T-cell (primary cell): ENCODE data around the gene LAMC3. TPM values are rescaled to one million over a fixed set of nuclear protein-coding genes. Genes with fewer than 3 reads are reported as not detected.

Experiments
- ATAC-seq, 4 experiments: fragments of 200-7000 bp in 3 of 4; fragments of 150-1000 bp in 1 of 4; cut with Tn5 transposase; replicated peaks in 1 of 4; 1 replicate in 3 of 4; 2 replicates in 1 of 4; pipeline ENCODE4 v1.10.0; 2021; ENCODE audit warnings: moderate library complexity in 3 of 4, mild to moderate bottlenecking in 2 of 4, moderate number of reproducible peaks in 1 of 4
- CTCF ChIA-PET, 2 donors: fragments of 300-600 bp; sonication (Branson Sonifier 250); formaldehyde crosslinking; loops; one replicate each; lab custom pipeline; 2022; ENCODE audit warnings: antibody characterized with exemption in 2 of 2; lab: Charles Lee
- POLR2A ChIA-PET, 2 donors: fragments of 300-600 bp; sonication (Branson Sonifier 250); formaldehyde crosslinking; loops; one replicate each; lab custom pipeline; 2022; ENCODE audit warnings: antibody characterized with exemption in 2 of 2; lab: Charles Lee
- DNase-seq, 35 experiments: peaks; one replicate each; pipeline versions ENCODE4 v3.0.0 to v3.0.0-alpha.2; 2013 to 2023
- H3K27ac ChIP-seq: one replicate; pipeline ENCODE4 v1.5.1; 2013; ENCODE audit warnings: low read length
- H3K27me3 ChIP-seq, 2 experiments: replicated peaks in 1 of 2; 1 replicate in 1 of 2; 2 replicates in 1 of 2; pipeline versions ENCODE4 v1.6.1 to v1.7.0; 2013; ENCODE audit warnings: low read length in 1 of 2, mixed read lengths in 1 of 2; ENCODE audit not compliant: control insufficient read depth in 2 of 2, insufficient read depth in 2 of 2; ENCODE audit errors: extremely low read depth in 1 of 2
- H3K36me3 ChIP-seq, 2 donors: 1 replicate in 1 of 2; 2 replicates in 1 of 2; pipeline versions ENCODE4 v1.6.1 to v1.7.0; 2013; ENCODE audit warnings: low read length in 1 of 2; ENCODE audit not compliant: control insufficient read depth in 2 of 2, insufficient read depth in 1 of 2; ENCODE audit errors: extremely low read depth in 1 of 2
- H3K4me1 ChIP-seq, 2 experiments: 1 replicate in 1 of 2; 2 replicates in 1 of 2; pipeline versions ENCODE4 v1.6.1 to v1.7.0; 2013; ENCODE audit warnings: low read length in 2 of 2, mixed read lengths in 1 of 2; ENCODE audit not compliant: insufficient read depth in 2 of 2, control insufficient read depth in 1 of 2; ENCODE audit errors: extremely low read depth in 1 of 2
- H3K4me3 ChIP-seq, 2 donors: 1 replicate in 1 of 2; 2 replicates in 1 of 2; pipeline versions ENCODE4 v1.5.1 to v1.7.0; 2013; ENCODE audit warnings: mild to moderate bottlenecking in 2 of 2, low read length in 1 of 2, moderate library complexity in 1 of 2; ENCODE audit not compliant: control insufficient read depth in 1 of 2; ENCODE audit errors: extremely low read depth in 1 of 2
- H3K9me3 ChIP-seq: 2 replicates; pipeline ENCODE4 v1.7.0; 2013
- H3K27ac Mint-ChIP-seq, 2 donors: one replicate each; pipeline ENCODE4 v1.8.0; 2020 to 2021; ENCODE audit warnings: mild to moderate bottlenecking in 2 of 2, mixed read lengths in 2 of 2
- H3K27me3 Mint-ChIP-seq, 2 donors: one replicate each; pipeline ENCODE4 v1.8.0; 2021 to 2022; ENCODE audit warnings: mixed read lengths in 2 of 2
- H3K36me3 Mint-ChIP-seq: one replicate; pipeline ENCODE4 v1.8.0; 2021; ENCODE audit warnings: mixed read lengths
- H3K4me1 Mint-ChIP-seq, 3 donors: one replicate each; pipeline ENCODE4 v1.8.0; 2020 to 2022; ENCODE audit warnings: mixed read lengths in 3 of 3, mild to moderate bottlenecking in 1 of 3
- H3K4me3 Mint-ChIP-seq, 3 donors: one replicate each; pipeline ENCODE4 v1.8.0; 2020 to 2022; ENCODE audit warnings: mild to moderate bottlenecking in 3 of 3, mixed read lengths in 3 of 3, moderate library complexity in 3 of 3
- H3K9me3 Mint-ChIP-seq, 3 donors: one replicate each; pipeline ENCODE4 v1.8.0; 2020 to 2022; ENCODE audit warnings: mixed read lengths in 3 of 3
- WGBS: methylation state at CpG from one replicate; pipeline ENCODE4 v1.1.5; 2013; ENCODE audit warnings: missing lambda C conversion rate; ENCODE audit not compliant: insufficient coverage; 5-methylcytosine and 5-hydroxymethylcytosine counted together
- total RNA-seq, 35 experiments: library from RNA in 6 of 35; stranded (reverse) in 6 of 35; fragments of 120-200 nt in 1 of 35; gene quantifications; one replicate each; pipeline versions ENCODE4 v1.2.1 to v1.2.4 and lab custom pipeline; 2013 to 2026

The LAMC3 gene
- total RNA-seq, 5 donors from 2014 or later (not counting 1 experiment from before 2014, with no cell fraction given): 0.35 to 3.7 (median 1.8) TPM

GRCh38 chr9:131082774-131083512 lies 74.0 kb downstream of the LAMC3 start:
- ChIA-PET POLR2A (no interaction called here), CTCF (no interaction called here)
- Histone ChIP-seq H3K27me3 (peaks cover 0 to 17% of the 10 kb centered on the region in 2 experiments), H3K27ac (no peak overlapping the region), H3K9me3 (no peaks in the 10 kb centered on the region), H3K4me1 (no peaks in the 10 kb centered on the region), H3K4me3 (no peak overlapping the region), H3K36me3 (no peaks in the 10 kb centered on the region)
- Mint-ChIP-seq H3K27ac (no peak overlapping the region), H3K9me3 (no peaks in the 10 kb centered on the region), H3K4me3 (no peak overlapping the region), H3K4me1 (no peaks in the 10 kb centered on the region), H3K36me3 (no peaks in the 10 kb centered on the region), H3K27me3 (peaks cover 0 to 3% of the 10 kb centered on the region in 2 donors)
- WGBS: 63% methylated on average over 8 of the region's 11 CpGs
- no peak for ATAC-seq
- DNase-seq: no peak

- Mint-ChIP-seq H3K4me1 (no peaks in the 10 kb centered on the region), H3K4me3 (no peak overlapping the region), H3K27ac (no peak overlapping the region), H3K36me3 (no peaks in the 10 kb centered on the region), H3K9me3 (no peaks in the 10 kb centered on the region), H3K27me3 (peaks cover 0 to 3% of the 10 kb centered on the region in 2 donors)
- no peaks in the 10 kb centered on the region for H3K9me3 ChIP-seq
- ChIA-PET POLR2A (interaction anchor here in 1 of 2 donors (0.6 kb wide), 1 partner anchor 627 kb away, joined by 3 read pairs; no protein-coding TSS in a partner anchor), CTCF (no interaction called here)
- H3K36me3 ChIP-seq: no peaks in the 10 kb centered on the region
- H3K27ac ChIP-seq: no peak overlapping the region
- no peak overlapping the region for H3K4me3 ChIP-seq
- H3K4me1 ChIP-seq: no peaks in the 10 kb centered on the region
- peaks cover 0 to 17% of the 10 kb centered on the region in 2 experiments for H3K27me3 ChIP-seq
- WGBS: 65% methylated on average over 6 of the region's 8 CpGs
- ATAC-seq (no peak), DNase-seq (no peak)
Measured at GRCh38 chr9:131084661-131085369, 75.8 kb downstream of the LAMC3 start.

GRCh38 chr9:131085370-131086122 lies 76.6 kb downstream of the LAMC3 start:
- no peak overlapping the region for H3K4me3 Mint-ChIP-seq
- 84% methylated on average over 22 of the region's 23 CpGs for WGBS
- H3K9me3 ChIP-seq: no peaks in the 10 kb centered on the region
- ChIA-PET CTCF (no interaction called here), POLR2A (interaction anchor here in 1 of 2 donors (0.6 kb wide), 2 partner anchors 627 to 718 kb away, joined by 3 read pairs; no protein-coding TSS in a partner anchor)
- DNase-seq (no peak), ATAC-seq (no peak)
- H3K27ac Mint-ChIP-seq: no peak overlapping the region
- H3K36me3 ChIP-seq: no peaks in the 10 kb centered on the region
- no peaks in the 10 kb centered on the region for H3K4me1 Mint-ChIP-seq
- no peaks in the 10 kb centered on the region for H3K4me1 ChIP-seq
- H3K27me3 Mint-ChIP-seq: peaks cover 0 to 3% of the 10 kb centered on the region in 2 donors
- H3K27ac ChIP-seq: no peak overlapping the region
- peaks cover 0 to 17% of the 10 kb centered on the region in 2 experiments for H3K27me3 ChIP-seq
- no peaks in the 10 kb centered on the region for H3K9me3 Mint-ChIP-seq
- no peak overlapping the region for H3K4me3 ChIP-seq
- H3K36me3 Mint-ChIP-seq: no peaks in the 10 kb centered on the region

- DNase-seq: no peak
- 86% methylated on average over 12 of the region's 19 CpGs for WGBS
- H3K4me3 Mint-ChIP-seq: no peak overlapping the region
- no peaks in the 10 kb centered on the region for H3K9me3 ChIP-seq
- CTCF ChIA-PET: no interaction called here
- no peak overlapping the region for H3K27ac ChIP-seq
- no peaks in the 10 kb centered on the region for H3K9me3 Mint-ChIP-seq
- no peaks in the 10 kb centered on the region for H3K36me3 ChIP-seq
- H3K27ac Mint-ChIP-seq: no peak overlapping the region
- peaks cover 0 to 20% of the 10 kb centered on the region in 2 experiments for H3K27me3 ChIP-seq
- no peak for ATAC-seq
- H3K36me3 Mint-ChIP-seq: no peaks in the 10 kb centered on the region
- no peaks in the 10 kb centered on the region for H3K4me1 ChIP-seq
- H3K27me3 Mint-ChIP-seq: peaks cover under 1 to 3% of the 10 kb centered on the region in 2 donors
- no peak overlapping the region for H3K4me3 ChIP-seq
- POLR2A ChIA-PET: no interaction called here
- no peaks in the 10 kb centered on the region for H3K4me1 Mint-ChIP-seq
Measured at GRCh38 chr9:131087354-131087893, 78.5 kb downstream of the LAMC3 start.

- POLR2A ChIA-PET: no interaction called here
- H3K9me3 ChIP-seq: no peaks in the 10 kb centered on the region
- 88% methylated on average over 10 of the region's 13 CpGs for WGBS
- H3K9me3 Mint-ChIP-seq: no peaks in the 10 kb centered on the region
- DNase-seq (no peak), ATAC-seq (no peak)
- no peaks in the 10 kb centered on the region for H3K36me3 ChIP-seq
- H3K4me3 Mint-ChIP-seq: no peak overlapping the region
- H3K27ac ChIP-seq: no peak overlapping the region
- peaks cover 2 to 37% of the 10 kb centered on the region in 2 experiments for H3K27me3 ChIP-seq
- H3K4me1 ChIP-seq: no peaks in the 10 kb centered on the region
- H3K4me1 Mint-ChIP-seq: peaks cover 0 to 1% (median 0%) of the 10 kb centered on the region in 3 donors
- H3K36me3 Mint-ChIP-seq: no peaks in the 10 kb centered on the region
- H3K4me3 ChIP-seq: no peak overlapping the region
- H3K27ac Mint-ChIP-seq: no peak overlapping the region
- CTCF ChIA-PET: no interaction called here
- peaks cover 6 to 21% of the 10 kb centered on the region in 2 donors for H3K27me3 Mint-ChIP-seq
Measured at GRCh38 chr9:131090025-131090787, 81.2 kb downstream of the LAMC3 start.
